Common myeloid progenitor, CD34-positive (primary cell): ENCODE results near the gene FAM200A.

Source experiments
- CTCF ChIA-PET: fragments of 350-600 bp; sonication (Branson Sonifier 250); formaldehyde crosslinking; loops from one replicate; lab custom pipeline; 2021; ENCODE audit warnings: antibody characterized with exemption; lab: Charles Lee
- POLR2A ChIA-PET: fragments of 350-600 bp; sonication (Branson Sonifier 250); formaldehyde crosslinking; loops from one replicate; lab custom pipeline; 2021; ENCODE audit warnings: antibody characterized with exemption; lab: Charles Lee
- DNase-seq, 3 donors: peaks; one replicate each; pipeline versions ENCODE4 v3.0.0 to v3.0.0-alpha.2; 2013
- H3K27ac ChIP-seq, 2 experiments: 1 replicate in 1 of 2; 2 replicates in 1 of 2; pipeline ENCODE4 v1.7.0; 2013; ENCODE audit warnings: inconsistent platforms in 2 of 2, low read length in 2 of 2, mild to moderate bottlenecking in 2 of 2, low read depth in 1 of 2, moderate library complexity in 1 of 2; ENCODE audit not compliant: severe bottlenecking in 2 of 2, insufficient read depth in 1 of 2, poor library complexity in 1 of 2
- H3K27me3 ChIP-seq, 5 experiments: replicated peaks in 2 of 5; 1 replicate in 3 of 5; 2 replicates in 2 of 5; pipeline versions ENCODE4 v1.6.1 to v1.7.0; 2013; ENCODE audit warnings: low read length in 4 of 5, mild to moderate bottlenecking in 2 of 5, moderate library complexity in 2 of 5, inconsistent platforms in 1 of 5; ENCODE audit not compliant: insufficient read depth in 5 of 5, control insufficient read depth in 4 of 5
- H3K36me3 ChIP-seq, 4 experiments: 1 replicate in 2 of 4; 2 replicates in 2 of 4; pipeline versions ENCODE4 v1.6.1 to v1.7.0; 2013; ENCODE audit warnings: low read length in 3 of 4, control low read depth in 1 of 4, mild to moderate bottlenecking in 1 of 4; ENCODE audit not compliant: control insufficient read depth in 4 of 4, insufficient read depth in 4 of 4
- H3K4me1 ChIP-seq, 4 experiments: 1 replicate in 3 of 4; 2 replicates in 1 of 4; pipeline versions ENCODE4 v1.6.1 to v1.7.1; 2013; ENCODE audit warnings: low read length in 3 of 4, mild to moderate bottlenecking in 3 of 4, control low read depth in 1 of 4, inconsistent platforms in 1 of 4, moderate library complexity in 1 of 4; ENCODE audit not compliant: control insufficient read depth in 4 of 4, insufficient read depth in 4 of 4; ENCODE audit errors: control extremely low read depth in 1 of 4
- H3K4me3 ChIP-seq, 7 experiments: 1 replicate in 4 of 7; 2 replicates in 3 of 7; pipeline versions ENCODE4 v1.5.1 to v1.7.0; 2013; ENCODE audit warnings: mild to moderate bottlenecking in 7 of 7, low read length in 6 of 7, moderate library complexity in 6 of 7, inconsistent platforms in 2 of 7, low read depth in 2 of 7, control low read depth in 1 of 7; ENCODE audit not compliant: insufficient read depth in 4 of 7, control insufficient read depth in 1 of 7; ENCODE audit errors: extremely low read depth in 1 of 7
- H3K9me3 ChIP-seq, 5 experiments: 1 replicate in 4 of 5; 2 replicates in 1 of 5; pipeline versions ENCODE4 v1.6.1 to v1.7.1; 2013; ENCODE audit warnings: low read length in 4 of 5, mild to moderate bottlenecking in 2 of 5, inconsistent platforms in 1 of 5, low read depth in 1 of 5, moderate library complexity in 1 of 5; ENCODE audit not compliant: control insufficient read depth in 4 of 5, insufficient read depth in 2 of 5; ENCODE audit errors: control extremely low read depth in 1 of 5
- WGBS: methylation state at CpG from one replicate; pipeline ENCODE4 v1.1.5; 2013; ENCODE audit not compliant: insufficient coverage; 5-methylcytosine and 5-hydroxymethylcytosine counted together

Gene FAM200A

GRCh38 chr7:99559175-99559915 is 7.4 kb upstream of the FAM200A start:
- H3K4me1 ChIP-seq, result peaks cover 3 to 20% (median 12%) of the 10 kb centered on the region in 4 experiments
- no peaks in the 10 kb centered on the region for H3K9me3 ChIP-seq
- peak overlapping the region; percentile 86 to 96 for H3K27ac ChIP-seq
- no peaks in the 10 kb centered on the region for H3K27me3 ChIP-seq
- ChIA-PET POLR2A (interaction anchor here (1.1 to 1.8 kb wide), 4 partner anchors 13 to 462 kb away, joined by 3 to 5 read pairs (median 4); partner anchors contain the start of gene ZKSCAN5), CTCF (interaction anchor here (1.3 to 2.2 kb wide), 3 partner anchors 13 to 32 kb away, joined by 4 to 6 read pairs (median 6); no protein-coding TSS in a partner anchor)
- DNase-seq, result peak; percentile 25 to 48 (median 36)
- H3K36me3 ChIP-seq, result peaks cover 14 to 54% (median 40%) of the 10 kb centered on the region in 4 experiments
- H3K4me3 ChIP-seq, result peak overlapping the region; percentile 81 to 95 (median 92)
- WGBS, result 25% methylated on average over 21 of the region's 31 CpGs

DNA sequence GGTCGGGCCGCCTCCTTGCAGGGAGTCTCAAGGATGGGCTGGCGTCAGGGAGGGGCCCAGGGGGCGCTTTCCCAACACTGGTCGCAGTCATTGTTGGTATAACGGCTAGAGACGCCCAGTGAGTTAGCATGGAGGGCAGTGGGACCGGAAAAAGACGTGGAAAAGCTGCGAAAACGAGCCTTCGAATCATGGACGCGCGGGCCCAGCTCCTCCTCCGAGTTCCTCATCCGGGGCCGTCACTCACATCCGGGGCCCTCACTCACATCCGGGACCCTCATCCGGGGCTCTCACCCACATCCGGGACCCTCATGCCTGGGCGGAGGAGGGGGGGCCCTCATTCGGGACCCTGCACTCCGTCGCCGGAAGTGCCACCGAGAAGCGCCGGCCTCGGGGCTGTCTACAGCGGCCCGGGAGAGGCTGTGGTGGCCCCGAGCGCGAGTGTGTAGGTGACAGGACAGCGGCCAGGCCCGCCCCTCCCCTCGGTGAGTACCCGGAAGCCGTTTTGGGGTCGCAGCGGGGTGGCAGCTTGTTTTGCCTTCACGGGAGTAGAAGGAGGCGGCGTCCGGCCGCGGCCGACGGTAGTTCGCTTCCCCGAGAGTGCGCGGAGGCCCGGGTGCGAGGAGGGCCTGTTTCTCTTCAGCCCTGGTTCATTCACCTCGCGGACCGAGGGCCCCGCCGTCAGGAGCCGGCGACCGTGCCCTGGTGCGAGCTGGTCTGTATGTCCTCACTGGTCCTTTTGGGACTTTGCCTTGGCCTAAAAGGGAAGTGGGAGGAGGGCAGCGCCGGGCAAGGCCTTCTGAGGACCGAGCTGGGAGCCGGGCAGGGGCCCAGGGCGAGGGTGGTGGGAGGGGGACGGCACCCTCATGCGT is 6.6 kb upstream of the FAM200A start, which contains the start of gene ZNF655:
TSS of gene ZNF655 (plus strand) at position 337 of the 869 bp plus-strand sequence. CDS start 1,918 bp downstream, outside the sequence.
- DNase-seq, result peak; percentile 76 to 84 (median 78)
- CTCF ChIA-PET, result interaction anchor here (1.0 to 2.2 kb wide), 5 partner anchors 13 to 31 kb away, joined by 3 to 6 read pairs (median 4); no protein-coding TSS in a partner anchor
- POLR2A ChIA-PET, result interaction anchor here (1.1 to 1.8 kb wide), 5 partner anchors 14 to 463 kb away, joined by 3 to 7 read pairs (median 5); partner anchors contain the start of genes ZKSCAN5 and ZNF394
- Histone ChIP-seq H3K36me3 (peaks cover 11 to 50% (median 32%) of the 10 kb centered on the region in 4 experiments), H3K4me1 (peaks cover 3 to 20% (median 12%) of the 10 kb centered on the region in 4 experiments), H3K27me3 (no peaks in the 10 kb centered on the region), H3K9me3 (no peaks in the 10 kb centered on the region), H3K27ac (peak within 1 kb of the TSS; percentile 86 to 96), H3K4me3 (peak within 1 kb of the TSS; percentile 81 to 95 (median 92))
- WGBS, result 0% methylated on average over 61 of the region's 73 CpGs

DNA sequence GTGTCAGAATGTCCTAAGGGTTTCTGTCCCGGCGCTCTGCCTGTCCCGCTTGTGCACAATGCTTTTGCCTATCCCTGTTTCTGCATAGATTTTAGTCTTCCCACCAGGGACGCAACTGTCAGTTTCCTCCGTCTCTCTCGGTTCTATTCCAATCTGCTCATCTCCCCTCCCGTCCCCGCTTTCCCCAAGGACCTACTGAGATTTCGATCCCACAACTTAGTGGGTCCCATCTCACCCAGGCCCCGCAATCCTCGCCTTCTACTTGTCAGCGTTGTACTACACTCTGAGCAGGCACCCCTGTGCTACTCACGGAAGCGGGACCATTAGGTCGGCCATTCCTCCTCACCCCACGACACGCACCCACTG is 6.0 kb upstream of the FAM200A start:
- WGBS, result 3% methylated on average over 17 of the region's 17 CpGs
- no peak for DNase-seq
- Histone ChIP-seq H3K27me3 (no peaks in the 10 kb centered on the region), H3K4me3 (peak overlapping the region; percentile 81 to 95 (median 92)), H3K4me1 (peaks cover 3 to 20% (median 12%) of the 10 kb centered on the region in 4 experiments), H3K36me3 (peaks cover 10 to 48% (median 29%) of the 10 kb centered on the region in 4 experiments), H3K27ac (peak overlapping the region; percentile 86 to 96), H3K9me3 (no peaks in the 10 kb centered on the region)
- CTCF ChIA-PET, result interaction anchor here (1.0 to 2.2 kb wide), 7 partner anchors 13 to 34 kb away, joined by 3 to 6 read pairs (median 3); no protein-coding TSS in a partner anchor
- POLR2A ChIA-PET, result interaction anchor here (0.9 to 1.8 kb wide), 4 partner anchors 15 to 58 kb away, joined by 3 to 7 read pairs (median 4); partner anchors contain the start of genes ZKSCAN5 and ZNF394

GRCh38 chr7:99557196-99557607 is 5.3 kb upstream of the FAM200A start:
- no peak for DNase-seq
- WGBS, result 80% methylated on average over 2 of the region's 4 CpGs
- Histone ChIP-seq H3K4me3 (peak overlapping the region in 5 of 7 experiments; percentile 88 to 95 (median 92)), H3K27me3 (no peaks in the 10 kb centered on the region), H3K4me1 (peaks cover 3 to 24% (median 15%) of the 10 kb centered on the region in 4 experiments), H3K9me3 (no peaks in the 10 kb centered on the region), H3K27ac (peak overlapping the region in 1 of 2 experiments; percentile 96), H3K36me3 (peaks cover 10 to 41% (median 21%) of the 10 kb centered on the region in 4 experiments)
- POLR2A ChIA-PET, result interaction anchor here (0.6 to 1.1 kb wide), 3 partner anchors 19 to 57 kb away, joined by 3 read pairs; partner anchors contain the start of gene ZNF394
- CTCF ChIA-PET, result interaction anchor here (1.1 to 2.2 kb wide), 6 partner anchors 12 to 33 kb away, joined by 3 to 6 read pairs (median 3); no protein-coding TSS in a partner anchor

DNA sequence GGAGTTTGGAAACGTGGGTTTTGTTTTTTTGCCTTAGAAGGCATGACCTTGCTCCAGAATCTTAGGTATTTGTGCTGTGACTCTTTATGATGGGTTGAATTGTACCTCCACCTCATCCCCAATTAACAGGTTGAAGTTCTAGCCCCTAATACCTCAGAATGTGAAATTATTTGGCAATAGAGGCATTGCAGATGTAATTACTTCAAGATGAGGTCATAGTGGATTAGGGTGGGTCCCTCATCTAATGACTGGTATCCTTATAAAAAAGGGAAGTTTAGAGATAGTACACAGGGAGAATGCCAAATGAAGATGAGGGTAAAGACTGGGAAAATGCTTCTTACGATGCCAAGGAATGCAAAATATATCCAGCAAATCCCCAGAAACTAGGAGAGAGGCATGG is 3.0 kb upstream of the FAM200A start:
- no peaks in the 10 kb centered on the region for H3K27me3 ChIP-seq

GRCh38 chr7:99553039-99553438 is 1.1 kb upstream of the FAM200A start:
- H3K9me3 ChIP-seq, result peaks cover 0 to 5% (median 0%) of the 10 kb centered on the region in 5 experiments
- no peak for DNase-seq
- H3K27ac ChIP-seq, result no peak overlapping the region
- H3K27me3 ChIP-seq, result no peaks in the 10 kb centered on the region
- POLR2A ChIA-PET, result interaction anchor here (0.6 kb wide), 1 partner anchor 549 kb away, joined by 6 read pairs; no protein-coding TSS in a partner anchor
- 97% methylated on average over 3 of the region's 4 CpGs for WGBS
- CTCF ChIA-PET, result no interaction called here
- peaks cover 2 to 20% (median 11%) of the 10 kb centered on the region in 4 experiments for H3K36me3 ChIP-seq
- peaks cover 3 to 24% (median 15%) of the 10 kb centered on the region in 4 experiments for H3K4me1 ChIP-seq
- H3K4me3 ChIP-seq, result no peak overlapping the region

More for the DNA sequence above, 3.0 kb upstream of the FAM200A start:
- WGBS, result 90% methylated on average over 2 of the region's 2 CpGs
- ChIA-PET POLR2A (no interaction called here), CTCF (no interaction called here)
- Histone ChIP-seq H3K4me3 (no peak overlapping the region), H3K9me3 (no peaks in the 10 kb centered on the region), H3K27ac (no peak overlapping the region), H3K4me1 (peaks cover 3 to 32% (median 22%) of the 10 kb centered on the region in 4 experiments), H3K36me3 (peaks cover 0 to 20% (median 5%) of the 10 kb centered on the region in 4 experiments)
- DNase-seq, result no peak
